Heart left ventricle (tissue), 16 donors: Measurements from ENCODE around the gene MYMX. TPM values are rescaled to one million over a fixed set of nuclear protein-coding genes. Genes with fewer than 3 reads are reported as not detected.

Experiments used
- ATAC-seq, 4 donors: fragments of 200-7000 bp; cut with Tn5 transposase; one replicate each; pipeline ENCODE4 v1.9.1; 2020 to 2022; ENCODE audit warnings: moderate library complexity in 4 of 4, mild to moderate bottlenecking in 3 of 4, moderate number of reproducible peaks in 1 of 4
- DNase-seq, 5 donors: peaks; one replicate each; pipeline ENCODE4 v3.0.0-alpha.2; 2020
- H3K27ac ChIP-seq, 12 donors: fragments of 200-600 bp; sonication (generic) in 4 of 12; one replicate each; pipeline versions ENCODE4 v1.5.0 to v1.8.0; 2016 to 2022; ENCODE audit warnings: mild to moderate bottlenecking in 2 of 12
- H3K27me3 ChIP-seq, 9 donors: fragments of 200-600 bp; sonication (generic) in 2 of 9; one replicate each; pipeline versions ENCODE4 v1.5.1 to v1.8.0; 2016 to 2022; ENCODE audit warnings: mild to moderate bottlenecking in 3 of 9
- H3K36me3 ChIP-seq, 9 donors: fragments of 200-600 bp; sonication (generic) in 2 of 9; one replicate each; pipeline versions ENCODE4 v1.5.0 to v1.8.0; 2018 to 2022; ENCODE audit warnings: mild to moderate bottlenecking in 2 of 9
- H3K4me1 ChIP-seq, 12 donors: fragments of 200-600 bp; sonication (generic) in 4 of 12; one replicate each; pipeline versions ENCODE4 v1.5.0 to v1.8.0; 2016 to 2022; ENCODE audit warnings: mild to moderate bottlenecking in 3 of 12
- H3K4me3 ChIP-seq, 12 donors: fragments of 200-600 bp; sonication (generic) in 4 of 12; one replicate each; pipeline versions ENCODE4 v1.5.0 to v1.8.0; 2017 to 2022; ENCODE audit warnings: mild to moderate bottlenecking in 9 of 12, moderate library complexity in 4 of 12
- H3K9me3 ChIP-seq, 12 donors: fragments of 200-600 bp; sonication (generic) in 4 of 12; one replicate each; pipeline versions ENCODE4 v1.5.0 to v1.8.0; 2016 to 2022; ENCODE audit warnings: mild to moderate bottlenecking in 1 of 12
- POLR2A ChIP-seq, 2 donors: fragments of 450-650 bp; IDR thresholded peaks; one replicate each; pipeline ENCODE4 v1.6.1; 2017; ENCODE audit warnings: antibody characterized with exemption in 2 of 2, mild to moderate bottlenecking in 2 of 2, moderate library complexity in 2 of 2
- WGBS, 4 donors: extraction: QIAGEN DNeasy Blood & Tissue Kit in 2 of 4; methylation state at CpG; one replicate each; pipeline versions ENCODE4 v1.1.5 to v1.1.7; 2013 to 2018; 5-methylcytosine and 5-hydroxymethylcytosine counted together
- intact Hi-C, 10 donors: fragments of 100-400 bp; cut with DNase I; formaldehyde crosslinking; loops; one replicate each; pipeline versions ENCODE4 v1.11.1 to v1.14.2; 2022
- polyA plus RNA-seq, 2 donors: library from polyadenylated mRNA; stranded (reverse); fragments of 200-250 nt; gene quantifications; one replicate each; pipeline ENCODE4 v1.2.3, GENCODE V29; 2013
- total RNA-seq, 9 donors: library from RNA; depleted of rRNA in 2 of 9; stranded (reverse); fragments of >200 nt in 2 of 9; fragmentation: NEBNext Ultra II Directional in 3 of 9; extraction: Animal tissue kit (Norgen Biotek cat#: 25700) in 3 of 9; gene quantifications; one replicate each; pipeline versions ENCODE4 v1.1.0 to v1.2.4, GENCODE V29; 2016 to 2023
- TF ChIP-seq, protein P1 (sequence below), 12 donors: fragments of 200-600 bp; sonication (generic) in 4 of 12; IDR thresholded peaks; one replicate each; pipeline versions ENCODE4 v1.5.0 to v1.8.0; 2018 to 2022; ENCODE audit warnings: antibody characterized with exemption in 12 of 12, mild to moderate bottlenecking in 5 of 12
- donor health status: ischemic (EF 13 %, LVEDD 7.1; RV severe dilation, severe dysfunction).
- donor health status: healthy with polysubstance abuse.
- donor health status: DM: no; HTN: yes; CAD: no.
- donor health status: DM: no; HTN: no; CAD: no.
- donor health status: ischemic (EF 25% LVEDD 6.9; RV normal size, moderate dysfunction).
- donor health status: ischemic (EF 25% LVEDD 5.7; RV mildly dilated, moderate dysfunction).
- donor health status: healthy.
- donor health status: DM: yes; HTN: yes; CAD: no.
- donor health status: ischemic (EF 35%, LVEDD 5.7; RV mildly dilated, moderate dysfunction).
- donor health status: nonischemic (EF 11% LVEDD 7.7; RV severe dilation, severe dysfunction).
- donor health status: DM: yes; HTN: yes; CAD: no.
- donor health status: PGD.
- donor health status: ischemic (EF 29% LVEDD 5.4; RV normal size, mild dysfunction).
- donor health status: nonischemic (EF 23%, LVEDD 6.1; RV moderate dilation, normal function).

MYMX gene
- total and polyA plus RNA-seq, 11 donors = 0.31 to 0.96 (median 0.60) TPM; not detected in 4

DNA sequence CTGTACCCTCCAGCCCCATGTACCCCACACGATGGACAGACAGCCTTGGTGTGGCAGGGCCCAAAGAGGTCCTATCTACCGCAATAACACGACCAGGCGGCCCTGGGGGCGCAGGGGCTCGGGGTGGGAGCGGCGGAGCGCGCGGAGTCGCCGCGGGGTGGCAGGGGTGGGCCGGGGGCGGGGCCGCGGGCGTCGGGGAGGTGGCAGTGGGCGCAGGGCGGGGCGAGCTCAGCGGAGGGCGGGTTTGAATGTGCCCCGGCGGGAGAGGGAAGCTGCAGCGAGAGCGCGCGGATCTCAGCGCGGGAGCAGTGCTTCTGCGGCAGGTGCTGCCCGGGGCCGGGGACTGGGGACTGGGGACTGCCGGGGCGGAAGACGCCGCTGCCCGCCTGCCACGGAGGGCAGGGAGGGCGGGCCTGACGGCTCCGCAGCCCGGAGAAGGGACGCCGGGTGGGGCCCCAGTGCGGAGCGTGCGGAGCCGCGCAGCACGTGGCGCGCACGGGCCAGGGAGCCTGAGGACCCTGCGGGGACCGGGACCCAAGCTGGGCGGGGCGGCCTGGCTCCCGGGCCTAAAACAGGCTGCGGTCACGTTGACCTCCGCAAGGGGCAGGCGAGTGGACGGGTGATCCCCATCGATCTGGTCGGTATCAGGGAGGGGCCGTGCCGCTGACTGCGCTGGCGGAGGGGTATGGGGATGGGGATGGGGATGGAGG is 6.7 kb downstream of the MYMX start, which contains the start of gene SLC29A1:
TSS of gene SLC29A1 (plus strand) at position 277 of the 710 bp plus-strand sequence. CDS start 3,719 bp downstream, outside the sequence.
- Histone ChIP-seq H3K36me3 (no peaks in the 10 kb centered on the region), H3K9me3 (no peaks in the 10 kb centered on the region), H3K27ac (peak within 1 kb of the TSS; percentile 54 to 99 (median 92)), H3K4me1 (peaks cover 9 to 95% (median 82%) of the 10 kb centered on the region in 12 donors), H3K27me3 (no peaks in the 10 kb centered on the region), H3K4me3 (peak within 1 kb of the TSS; percentile 39 to 88 (median 72))
- peak in 3 of 4 donors; percentile 4 to 50 (median 40) for ATAC-seq
- WGBS, 4 donors = 0 to 1% (median 1%) methylated on average over 2 to 73 of the region's 73 CpGs
- peak; percentile 81 to 91 (median 87) for DNase-seq
- intact Hi-C loops = loop anchor here in 1 of 10 donors (5.0 kb wide), 1 partner anchor 46 kb away; no protein-coding TSS in a partner anchor
- TF ChIP-seq POLR2A (IDR thresholded peaks at IDR 0.05) = peak in 1 of 2 donors; percentile 45
- TF ChIP-seq, protein P1, sequence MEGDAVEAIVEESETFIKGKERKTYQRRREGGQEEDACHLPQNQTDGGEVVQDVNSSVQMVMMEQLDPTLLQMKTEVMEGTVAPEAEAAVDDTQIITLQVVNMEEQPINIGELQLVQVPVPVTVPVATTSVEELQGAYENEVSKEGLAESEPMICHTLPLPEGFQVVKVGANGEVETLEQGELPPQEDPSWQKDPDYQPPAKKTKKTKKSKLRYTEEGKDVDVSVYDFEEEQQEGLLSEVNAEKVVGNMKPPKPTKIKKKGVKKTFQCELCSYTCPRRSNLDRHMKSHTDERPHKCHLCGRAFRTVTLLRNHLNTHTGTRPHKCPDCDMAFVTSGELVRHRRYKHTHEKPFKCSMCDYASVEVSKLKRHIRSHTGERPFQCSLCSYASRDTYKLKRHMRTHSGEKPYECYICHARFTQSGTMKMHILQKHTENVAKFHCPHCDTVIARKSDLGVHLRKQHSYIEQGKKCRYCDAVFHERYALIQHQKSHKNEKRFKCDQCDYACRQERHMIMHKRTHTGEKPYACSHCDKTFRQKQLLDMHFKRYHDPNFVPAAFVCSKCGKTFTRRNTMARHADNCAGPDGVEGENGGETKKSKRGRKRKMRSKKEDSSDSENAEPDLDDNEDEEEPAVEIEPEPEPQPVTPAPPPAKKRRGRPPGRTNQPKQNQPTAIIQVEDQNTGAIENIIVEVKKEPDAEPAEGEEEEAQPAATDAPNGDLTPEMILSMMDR (IDR thresholded peaks at IDR 0.05) = peak in 7 of 12 donors; percentile 5 to 35 (median 14)

DNA sequence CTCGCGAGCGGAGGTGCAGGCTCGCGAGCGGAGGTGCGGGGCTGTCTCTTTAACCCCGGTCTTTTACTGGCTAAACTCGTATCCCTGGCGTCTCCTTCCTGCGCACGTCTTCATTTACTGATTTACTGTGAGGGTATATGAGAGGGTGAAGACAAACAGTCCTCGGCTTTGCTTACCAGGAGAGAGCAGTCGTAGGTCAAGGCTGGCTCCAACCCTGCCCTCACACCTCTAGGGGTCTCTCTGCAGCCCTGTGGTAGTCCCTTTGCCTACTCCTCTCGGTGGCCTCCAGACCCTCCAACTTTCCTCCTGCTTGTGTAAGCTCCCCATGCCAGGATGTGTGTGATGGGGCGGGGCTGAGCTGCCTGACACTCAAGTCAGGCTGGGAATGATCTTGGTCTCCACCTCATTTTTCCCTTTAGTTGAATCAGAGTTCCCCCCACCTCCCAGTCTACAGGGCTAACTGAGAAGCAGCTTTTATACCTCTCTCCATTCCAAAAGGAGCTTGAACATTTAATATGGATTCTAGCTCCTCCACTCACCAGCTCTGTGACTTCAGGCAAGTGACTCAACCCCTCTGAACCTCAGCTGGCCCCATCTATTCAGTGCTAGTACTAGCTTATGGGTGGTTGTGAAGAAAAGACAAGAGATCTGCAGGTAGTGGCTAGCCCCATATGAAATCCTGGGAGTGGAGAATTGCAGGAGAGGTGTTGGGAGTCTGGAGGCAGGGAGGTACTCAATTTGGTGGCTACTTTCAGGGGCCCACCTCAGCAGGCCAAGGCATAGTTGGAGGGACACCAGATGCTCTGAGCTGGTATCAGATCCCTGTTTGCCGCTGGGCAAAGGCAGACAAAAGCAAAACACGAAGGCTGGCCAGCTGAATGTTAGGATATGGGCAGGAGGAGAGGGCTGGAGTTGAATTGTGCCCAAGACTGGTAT is 7.6 kb downstream of the MYMX start:
- peak overlapping the region; percentile 39 to 88 (median 72) for H3K4me3 ChIP-seq
- peaks cover 9 to 94% (median 82%) of the 10 kb centered on the region in 12 donors for H3K4me1 ChIP-seq
- H3K9me3 ChIP-seq = no peaks in the 10 kb centered on the region
- H3K27me3 ChIP-seq = no peaks in the 10 kb centered on the region
- intact Hi-C loops = loop anchor here in 1 of 10 donors (5.0 kb wide), 1 partner anchor 47 kb away; no protein-coding TSS in a partner anchor
- peaks cover 0 to 7% (median 0%) of the 10 kb centered on the region in 9 donors for H3K36me3 ChIP-seq
- WGBS, 4 donors = 2 to 9% (median 7%) methylated on average over 10 to 18 of the region's 18 CpGs
- H3K27ac ChIP-seq = peak overlapping the region; percentile 54 to 99 (median 92)
- TF ChIP-seq POLR2A (IDR thresholded peaks at IDR 0.05) = no peak
- TF ChIP-seq, protein P1 (IDR thresholded peaks at IDR 0.05) = peak in 1 of 12 donors; percentile 10
- DNase-seq (peak in 1 of 5 donors; percentile 61), ATAC-seq (no peak)

DNA sequence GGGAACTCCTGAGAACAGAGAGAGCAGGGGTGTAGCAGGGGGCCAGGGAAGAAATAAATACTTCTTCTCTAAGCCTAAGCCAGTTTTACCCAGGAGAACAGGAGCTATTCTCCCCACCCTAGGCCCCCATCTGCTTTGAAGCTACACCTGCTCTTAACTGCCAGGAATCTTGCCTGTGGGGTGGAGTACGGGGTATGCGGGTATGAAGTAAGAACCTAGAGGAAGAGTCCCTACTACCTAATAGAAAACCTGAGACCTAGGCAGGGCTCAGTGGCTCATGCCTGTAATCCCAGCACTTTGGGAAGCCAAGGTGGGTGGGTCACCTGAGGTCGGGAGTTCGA is 8.2 kb downstream of the MYMX start:
- DNase-seq (no peak), ATAC-seq (no peak)
- H3K4me1 ChIP-seq = peaks cover 9 to 97% (median 81%) of the 10 kb centered on the region in 12 donors
- no peak for TF ChIP-seq POLR2A (IDR thresholded peaks at IDR 0.05)
- TF ChIP-seq, protein P1 (IDR thresholded peaks at IDR 0.05) = no peak
- intact Hi-C loops = loop anchor here in 1 of 10 donors (5.0 kb wide), 1 partner anchor 48 kb away; no protein-coding TSS in a partner anchor
- 60 to 80% (median 64%) methylated on average over 4 of the region's 4 CpGs for WGBS, 4 donors
- H3K9me3 ChIP-seq = no peaks in the 10 kb centered on the region
- H3K36me3 ChIP-seq = peaks cover 0 to 13% (median 6%) of the 10 kb centered on the region in 9 donors
- peak overlapping the region in 6 of 12 donors; percentile 3 to 88 (median 75) for H3K4me3 ChIP-seq
- no peaks in the 10 kb centered on the region for H3K27me3 ChIP-seq
- peak overlapping the region in 11 of 12 donors; percentile 81 to 99 (median 93) for H3K27ac ChIP-seq
